ENCODE data around the gene ZNF619.

DNA sequence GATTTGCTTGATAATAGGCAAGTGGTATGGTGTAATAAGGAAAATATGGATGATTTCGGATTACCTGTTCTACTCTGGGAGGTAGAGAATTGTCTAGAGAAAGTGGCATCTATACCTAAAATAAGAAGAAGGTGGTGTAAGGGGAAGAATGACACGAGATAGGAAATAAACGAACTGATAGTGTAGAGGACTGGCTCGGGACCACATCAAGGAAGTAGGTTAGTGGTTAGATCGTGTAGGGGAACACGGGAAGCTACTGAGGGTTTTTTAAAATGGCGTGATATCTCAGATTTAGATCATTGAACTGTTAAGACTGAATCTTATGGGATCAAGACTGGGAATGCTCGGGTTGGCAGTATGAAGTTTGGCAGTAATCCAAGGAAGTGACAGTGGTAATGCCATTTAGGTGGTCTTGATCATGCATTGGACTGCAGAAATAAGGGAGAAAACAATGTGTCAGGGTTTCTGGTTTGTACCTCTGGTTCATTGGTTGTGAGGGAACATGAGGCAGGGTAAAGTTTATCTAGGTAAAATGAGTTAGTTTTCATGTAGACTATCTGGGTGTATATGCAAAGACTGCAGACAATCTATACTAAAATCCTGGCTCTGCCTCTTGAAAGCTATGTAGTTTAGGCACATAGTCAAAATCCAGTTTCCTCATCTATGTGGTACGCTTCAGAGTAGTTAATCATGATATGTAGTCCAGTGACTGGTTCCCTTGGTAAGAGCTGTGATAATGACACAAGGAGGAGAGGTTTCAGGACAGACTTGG is 12.4 kb upstream of the ZNF619 start:
- TF ChIP-seq, protein P1, sequence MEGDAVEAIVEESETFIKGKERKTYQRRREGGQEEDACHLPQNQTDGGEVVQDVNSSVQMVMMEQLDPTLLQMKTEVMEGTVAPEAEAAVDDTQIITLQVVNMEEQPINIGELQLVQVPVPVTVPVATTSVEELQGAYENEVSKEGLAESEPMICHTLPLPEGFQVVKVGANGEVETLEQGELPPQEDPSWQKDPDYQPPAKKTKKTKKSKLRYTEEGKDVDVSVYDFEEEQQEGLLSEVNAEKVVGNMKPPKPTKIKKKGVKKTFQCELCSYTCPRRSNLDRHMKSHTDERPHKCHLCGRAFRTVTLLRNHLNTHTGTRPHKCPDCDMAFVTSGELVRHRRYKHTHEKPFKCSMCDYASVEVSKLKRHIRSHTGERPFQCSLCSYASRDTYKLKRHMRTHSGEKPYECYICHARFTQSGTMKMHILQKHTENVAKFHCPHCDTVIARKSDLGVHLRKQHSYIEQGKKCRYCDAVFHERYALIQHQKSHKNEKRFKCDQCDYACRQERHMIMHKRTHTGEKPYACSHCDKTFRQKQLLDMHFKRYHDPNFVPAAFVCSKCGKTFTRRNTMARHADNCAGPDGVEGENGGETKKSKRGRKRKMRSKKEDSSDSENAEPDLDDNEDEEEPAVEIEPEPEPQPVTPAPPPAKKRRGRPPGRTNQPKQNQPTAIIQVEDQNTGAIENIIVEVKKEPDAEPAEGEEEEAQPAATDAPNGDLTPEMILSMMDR (IDR thresholded peaks at IDR 0.05): no peak
- TF ChIP-seq POLR2A (IDR thresholded peaks at IDR 0.05): no peak
